HEK293 (cell line): ENCODE results near the gene SPNS1.

Source experiments
- ZNF146 ChIP-seq: fragments of 450-650 bp; formaldehyde crosslinking; IDR thresholded peaks from 2 replicates; pipeline ENCODE4 v1.5.1; 2016; ENCODE audit warnings: missing biosample characterization, missing genetic modification characterization
- ZNF239 ChIP-seq: fragments of 450-650 bp; formaldehyde crosslinking; IDR thresholded peaks from 2 replicates; pipeline ENCODE4 v1.5.1; 2016; ENCODE audit warnings: missing biosample characterization, missing genetic modification characterization
- ZNF792 ChIP-seq: fragments of 450-650 bp; formaldehyde crosslinking; IDR thresholded peaks from 2 replicates; pipeline ENCODE4 v1.5.1; 2016; ENCODE audit warnings: missing biosample characterization, missing genetic modification characterization
- TF ChIP-seq, protein P1 (sequence below): fragments of 450-650 bp; formaldehyde crosslinking; IDR thresholded peaks from 2 replicates; pipeline ENCODE4 v1.5.1; 2016; ENCODE audit warnings: missing biosample characterization, missing genetic modification characterization, borderline replicate concordance
- TF ChIP-seq, protein P2 (sequence below): fragments of 450-650 bp; formaldehyde crosslinking; IDR thresholded peaks from 2 replicates; pipeline ENCODE4 v1.5.1; 2016; ENCODE audit warnings: missing biosample characterization, missing genetic modification characterization
- TF ChIP-seq, protein P3 (sequence below): fragments of 450-650 bp; formaldehyde crosslinking; conservative IDR thresholded peaks from 2 replicates; pipeline ENCODE4 v1.5.1; 2016; ENCODE audit warnings: low read depth, missing biosample characterization, missing genetic modification characterization

DNA sequence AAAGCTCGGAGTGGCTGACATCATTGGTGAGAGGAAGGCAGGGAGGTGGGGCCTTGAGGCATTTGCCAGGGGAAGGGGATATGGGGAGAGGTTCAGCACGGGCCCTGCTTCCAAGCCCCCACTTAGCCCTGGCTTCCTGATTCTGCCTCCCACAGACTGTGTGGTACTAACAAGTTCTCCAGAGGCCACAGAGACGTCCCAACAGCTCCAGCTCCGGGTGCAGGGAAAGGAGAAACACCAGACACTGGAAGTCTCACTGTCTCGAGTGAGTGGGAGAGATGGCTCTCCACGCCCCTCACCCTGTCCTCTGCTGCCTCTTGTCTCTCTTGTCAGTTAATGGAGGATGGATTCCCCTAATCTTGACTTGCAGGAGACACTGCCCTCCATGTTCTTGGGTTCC lies 15.7 kb upstream of the SPNS1 start:
- no peak for TF ChIP-seq ZNF146 (tag by site-specific recombination)
- TF ChIP-seq, protein P1, sequence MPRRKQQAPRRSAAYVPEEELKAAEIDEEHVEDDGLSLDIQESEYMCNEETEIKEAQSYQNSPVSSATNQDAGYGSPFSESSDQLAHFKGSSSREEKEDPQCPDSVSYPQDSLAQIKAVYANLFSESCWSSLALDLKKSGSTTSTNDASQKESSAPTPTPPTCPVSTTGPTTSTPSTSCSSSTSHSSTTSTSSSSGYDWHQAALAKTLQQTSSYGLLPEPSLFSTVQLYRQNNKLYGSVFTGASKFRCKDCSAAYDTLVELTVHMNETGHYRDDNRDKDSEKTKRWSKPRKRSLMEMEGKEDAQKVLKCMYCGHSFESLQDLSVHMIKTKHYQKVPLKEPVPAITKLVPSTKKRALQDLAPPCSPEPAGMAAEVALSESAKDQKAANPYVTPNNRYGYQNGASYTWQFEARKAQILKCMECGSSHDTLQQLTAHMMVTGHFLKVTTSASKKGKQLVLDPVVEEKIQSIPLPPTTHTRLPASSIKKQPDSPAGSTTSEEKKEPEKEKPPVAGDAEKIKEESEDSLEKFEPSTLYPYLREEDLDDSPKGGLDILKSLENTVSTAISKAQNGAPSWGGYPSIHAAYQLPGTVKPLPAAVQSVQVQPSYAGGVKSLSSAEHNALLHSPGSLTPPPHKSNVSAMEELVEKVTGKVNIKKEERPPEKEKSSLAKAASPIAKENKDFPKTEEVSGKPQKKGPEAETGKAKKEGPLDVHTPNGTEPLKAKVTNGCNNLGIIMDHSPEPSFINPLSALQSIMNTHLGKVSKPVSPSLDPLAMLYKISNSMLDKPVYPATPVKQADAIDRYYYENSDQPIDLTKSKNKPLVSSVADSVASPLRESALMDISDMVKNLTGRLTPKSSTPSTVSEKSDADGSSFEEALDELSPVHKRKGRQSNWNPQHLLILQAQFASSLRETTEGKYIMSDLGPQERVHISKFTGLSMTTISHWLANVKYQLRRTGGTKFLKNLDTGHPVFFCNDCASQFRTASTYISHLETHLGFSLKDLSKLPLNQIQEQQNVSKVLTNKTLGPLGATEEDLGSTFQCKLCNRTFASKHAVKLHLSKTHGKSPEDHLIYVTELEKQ: no peak
- TF ChIP-seq ZNF239 (tag by site-specific recombination): no peak
- TF ChIP-seq, protein P2, sequence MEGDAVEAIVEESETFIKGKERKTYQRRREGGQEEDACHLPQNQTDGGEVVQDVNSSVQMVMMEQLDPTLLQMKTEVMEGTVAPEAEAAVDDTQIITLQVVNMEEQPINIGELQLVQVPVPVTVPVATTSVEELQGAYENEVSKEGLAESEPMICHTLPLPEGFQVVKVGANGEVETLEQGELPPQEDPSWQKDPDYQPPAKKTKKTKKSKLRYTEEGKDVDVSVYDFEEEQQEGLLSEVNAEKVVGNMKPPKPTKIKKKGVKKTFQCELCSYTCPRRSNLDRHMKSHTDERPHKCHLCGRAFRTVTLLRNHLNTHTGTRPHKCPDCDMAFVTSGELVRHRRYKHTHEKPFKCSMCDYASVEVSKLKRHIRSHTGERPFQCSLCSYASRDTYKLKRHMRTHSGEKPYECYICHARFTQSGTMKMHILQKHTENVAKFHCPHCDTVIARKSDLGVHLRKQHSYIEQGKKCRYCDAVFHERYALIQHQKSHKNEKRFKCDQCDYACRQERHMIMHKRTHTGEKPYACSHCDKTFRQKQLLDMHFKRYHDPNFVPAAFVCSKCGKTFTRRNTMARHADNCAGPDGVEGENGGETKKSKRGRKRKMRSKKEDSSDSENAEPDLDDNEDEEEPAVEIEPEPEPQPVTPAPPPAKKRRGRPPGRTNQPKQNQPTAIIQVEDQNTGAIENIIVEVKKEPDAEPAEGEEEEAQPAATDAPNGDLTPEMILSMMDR (tag by site-specific recombination): no peak
- no peak for TF ChIP-seq ZNF792 (tag by site-specific recombination)
- TF ChIP-seq, protein P3, sequence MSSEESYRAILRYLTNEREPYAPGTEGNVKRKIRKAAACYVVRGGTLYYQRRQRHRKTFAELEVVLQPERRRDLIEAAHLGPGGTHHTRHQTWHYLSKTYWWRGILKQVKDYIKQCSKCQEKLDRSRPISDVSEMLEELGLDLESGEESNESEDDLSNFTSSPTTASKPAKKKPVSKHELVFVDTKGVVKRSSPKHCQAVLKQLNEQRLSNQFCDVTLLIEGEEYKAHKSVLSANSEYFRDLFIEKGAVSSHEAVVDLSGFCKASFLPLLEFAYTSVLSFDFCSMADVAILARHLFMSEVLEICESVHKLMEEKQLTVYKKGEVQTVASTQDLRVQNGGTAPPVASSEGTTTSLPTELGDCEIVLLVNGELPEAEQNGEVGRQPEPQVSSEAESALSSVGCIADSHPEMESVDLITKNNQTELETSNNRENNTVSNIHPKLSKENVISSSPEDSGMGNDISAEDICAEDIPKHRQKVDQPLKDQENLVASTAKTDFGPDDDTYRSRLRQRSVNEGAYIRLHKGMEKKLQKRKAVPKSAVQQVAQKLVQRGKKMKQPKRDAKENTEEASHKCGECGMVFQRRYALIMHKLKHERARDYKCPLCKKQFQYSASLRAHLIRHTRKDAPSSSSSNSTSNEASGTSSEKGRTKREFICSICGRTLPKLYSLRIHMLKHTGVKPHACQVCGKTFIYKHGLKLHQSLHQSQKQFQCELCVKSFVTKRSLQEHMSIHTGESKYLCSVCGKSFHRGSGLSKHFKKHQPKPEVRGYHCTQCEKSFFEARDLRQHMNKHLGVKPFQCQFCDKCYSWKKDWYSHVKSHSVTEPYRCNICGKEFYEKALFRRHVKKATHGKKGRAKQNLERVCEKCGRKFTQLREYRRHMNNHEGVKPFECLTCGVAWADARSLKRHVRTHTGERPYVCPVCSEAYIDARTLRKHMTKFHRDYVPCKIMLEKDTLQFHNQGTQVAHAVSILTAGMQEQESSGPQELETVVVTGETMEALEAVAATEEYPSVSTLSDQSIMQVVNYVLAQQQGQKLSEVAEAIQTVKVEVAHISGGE (tag by site-specific recombination): no peak
